ENCODE data around the gene MYO5C.
A peak's percentile ranks its signal among the peaks of the same experiment; 100 is the strongest.

MYO5C gene

GRCh38 chr15:52164631-52165265 is 130.9 kb downstream of the MYO5C start:
- DNase-seq = no peak

DNA sequence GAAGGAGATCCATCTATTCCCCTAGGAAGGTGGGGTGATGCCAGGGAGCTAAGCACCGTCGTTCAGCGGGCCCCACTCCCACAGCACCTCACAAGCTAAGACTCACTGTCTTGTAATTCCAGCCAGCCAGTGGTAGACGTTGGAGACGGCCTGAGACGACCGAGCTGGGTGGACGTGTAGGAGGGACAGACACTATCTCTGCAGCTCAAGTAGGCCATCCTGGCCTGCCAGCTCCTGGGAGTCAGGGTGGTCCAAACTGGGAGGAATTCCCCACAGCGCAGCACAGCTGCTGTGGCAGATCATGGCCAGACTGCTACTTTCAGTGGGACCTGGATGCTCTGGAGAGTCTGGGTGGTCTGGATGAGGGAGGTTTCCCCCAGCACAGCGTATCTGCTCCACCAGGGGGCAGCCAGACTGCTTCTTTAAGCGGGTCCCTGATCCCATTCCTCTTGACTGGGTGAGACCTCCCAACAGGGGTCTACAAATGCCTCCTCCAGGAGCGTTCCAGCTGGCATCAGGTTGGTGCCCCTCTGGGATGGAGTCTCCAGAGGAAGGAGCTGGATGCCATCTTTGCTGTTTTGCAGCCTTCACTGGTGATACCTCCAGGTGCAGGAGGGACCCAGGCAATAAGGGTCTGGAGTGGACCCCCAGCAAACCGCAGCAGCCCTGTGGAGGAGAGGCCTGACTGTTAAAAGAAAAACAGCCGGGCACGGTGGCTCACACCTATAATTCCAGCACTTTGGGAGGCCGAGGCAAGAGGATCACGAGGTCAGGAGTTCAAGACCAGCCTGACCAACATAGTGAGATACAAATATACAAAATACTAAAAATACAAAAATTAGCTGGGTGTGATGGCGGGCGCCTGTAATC is 132.0 kb downstream of the MYO5C start:
- peak; percentile 71 for DNase-seq

GRCh38 chr15:52162876-52163275 is 132.7 kb downstream of the MYO5C start:
- no peak for DNase-seq

DNA sequence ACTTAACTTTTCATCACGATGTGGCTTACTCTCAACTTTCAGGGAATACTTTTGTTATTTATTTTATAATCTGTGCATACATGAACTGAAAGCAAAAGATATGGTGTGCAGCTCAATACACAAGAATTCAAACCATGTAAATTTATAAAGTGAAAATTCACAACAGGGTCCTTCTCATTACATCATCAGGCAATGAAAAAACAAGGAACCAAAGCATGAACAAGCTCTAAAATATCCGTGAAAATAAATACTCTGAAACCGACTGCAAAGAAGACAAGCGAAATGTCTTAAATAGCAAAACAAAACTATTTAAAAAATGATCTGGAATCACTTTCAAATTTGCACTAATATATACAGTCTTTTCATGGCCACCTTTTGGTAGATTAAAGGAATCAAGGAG is 133.3 kb downstream of the MYO5C start:
- no peak for DNase-seq

DNA sequence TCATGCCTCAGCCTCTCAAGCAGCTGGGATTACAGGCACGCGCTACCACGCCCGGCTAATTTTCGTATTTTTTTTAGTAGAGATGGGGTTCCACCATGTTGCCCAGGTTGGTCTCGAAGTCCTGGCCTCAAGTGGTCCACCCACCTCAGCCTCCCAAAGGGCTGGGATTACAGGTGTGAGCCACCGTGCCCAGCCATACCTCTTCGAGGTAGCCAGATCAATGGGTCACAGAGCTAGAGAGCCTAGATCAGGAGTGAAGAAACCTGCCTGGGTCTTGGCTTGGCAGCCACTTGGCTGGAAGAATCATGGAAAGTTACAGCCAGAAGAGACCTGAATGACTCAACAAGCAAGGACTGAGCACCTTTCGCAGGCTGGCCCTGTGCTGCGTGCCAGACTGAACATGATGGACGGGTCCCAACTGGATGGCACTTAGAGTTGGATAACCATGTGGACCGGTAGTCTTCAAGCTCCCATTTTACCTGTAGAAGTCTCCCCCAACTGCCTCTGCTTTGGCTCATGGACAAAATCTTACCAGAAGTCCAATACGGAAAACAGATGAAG is 134.1 kb downstream of the MYO5C start:
- peak; percentile 33 for DNase-seq

DNA sequence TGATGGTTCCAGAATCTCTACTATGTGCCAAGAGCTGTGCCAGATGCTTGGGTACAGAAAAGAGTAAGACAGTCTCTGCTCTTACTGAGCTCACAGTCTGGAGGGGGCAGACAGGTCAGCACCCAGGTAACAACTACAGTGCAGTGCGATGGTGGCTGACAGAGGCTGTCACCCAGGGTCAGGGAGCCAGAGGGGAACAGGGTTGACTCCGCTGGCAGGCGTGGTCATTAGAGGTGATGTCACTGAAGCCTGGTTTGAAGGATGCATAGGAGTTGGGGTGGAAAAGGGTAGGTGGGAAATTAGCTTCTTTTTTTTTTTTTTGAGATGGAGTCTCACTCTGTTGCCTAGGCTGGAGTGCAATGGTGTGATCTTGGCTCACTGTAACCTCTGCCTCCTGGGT is 136.0 kb downstream of the MYO5C start:
- peak; percentile 35 for DNase-seq

DNA sequence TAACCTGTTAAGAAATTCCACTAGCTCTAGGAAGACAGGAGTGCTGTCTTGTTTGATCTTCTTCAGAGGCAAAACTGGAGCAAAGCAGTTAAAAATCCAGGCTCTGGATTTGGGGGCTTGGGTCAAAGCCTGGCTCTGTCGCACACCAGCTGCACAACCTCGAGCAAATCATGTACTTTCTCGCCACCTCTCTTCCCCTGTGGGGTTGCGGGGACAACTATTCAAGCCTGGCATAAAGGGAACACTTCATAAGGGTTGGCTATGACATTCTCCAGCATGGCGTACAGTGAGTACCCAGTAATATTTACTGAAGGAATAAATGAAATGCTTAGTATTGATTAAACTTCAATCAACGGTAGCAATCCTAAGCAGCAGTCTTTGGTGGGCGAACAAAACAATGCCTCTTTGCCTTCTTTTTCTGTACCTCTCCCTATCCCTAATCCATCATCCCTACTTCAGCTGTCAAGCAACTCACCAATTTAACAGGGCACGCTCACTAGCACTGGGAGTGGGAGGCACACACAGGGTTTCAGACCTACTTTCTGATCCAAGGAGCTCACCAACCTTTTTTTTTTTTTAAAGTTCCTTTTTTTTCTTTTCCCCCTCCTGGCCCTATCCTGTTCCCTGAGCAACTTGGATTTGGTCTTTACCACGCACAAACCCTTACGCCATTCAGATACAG is 137.4 kb downstream of the MYO5C start:
- DNase-seq = peak; percentile 22

GRCh38 chr15:52155878-52156277 is 139.7 kb downstream of the MYO5C start:
- no peak for DNase-seq

- DNase-seq = peak; percentile 37
These were observed 140.4 kb downstream of the MYO5C start for GRCh38 chr15:52154896-52155865.

DNA sequence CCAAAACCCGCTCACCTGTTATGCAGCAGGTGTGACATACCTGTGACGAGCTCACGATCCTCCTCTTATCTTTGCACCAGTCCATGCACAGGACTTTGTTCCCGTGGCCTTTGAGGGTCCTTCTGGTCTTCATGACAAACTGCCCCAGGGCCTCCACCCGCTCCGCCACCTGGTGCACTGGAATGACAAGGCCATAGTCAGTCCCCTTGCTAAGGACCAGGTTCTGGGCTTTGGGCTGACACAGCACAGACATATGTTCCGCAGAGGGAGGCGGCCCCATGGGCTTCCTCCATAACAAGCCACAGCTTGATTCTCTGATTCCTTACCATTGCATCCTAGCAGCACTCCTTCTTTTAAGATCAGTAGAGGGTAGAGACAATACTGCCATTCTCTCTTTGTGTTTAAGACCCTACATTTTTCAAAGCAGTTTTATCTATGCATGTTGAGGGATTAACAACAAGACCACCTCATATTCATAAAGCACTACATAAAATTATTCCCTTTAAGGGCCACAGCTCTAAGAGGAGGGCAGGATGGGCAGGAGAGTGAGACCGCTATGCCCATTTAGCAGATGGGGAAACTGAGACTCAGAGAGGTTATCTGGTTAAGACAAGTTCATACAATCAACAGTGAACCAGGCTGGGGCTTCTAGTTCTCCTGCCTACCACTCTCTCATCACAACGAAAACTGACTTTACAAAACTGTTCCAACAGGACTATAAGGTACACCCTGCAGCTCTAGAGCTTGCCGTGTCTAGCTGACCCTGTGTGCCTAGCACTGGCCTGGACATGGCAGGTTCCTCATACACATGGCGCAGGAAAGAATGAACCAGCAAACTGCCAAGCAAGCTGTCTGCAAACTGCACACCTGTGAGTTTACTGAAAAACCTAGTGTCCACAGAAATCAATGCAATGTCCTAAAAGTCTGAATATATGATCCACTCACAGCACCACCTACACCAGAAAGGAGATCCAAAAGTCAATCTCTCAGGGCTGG is 141.4 kb downstream of the MYO5C start:
- peak; percentile 41 for DNase-seq

DNA sequence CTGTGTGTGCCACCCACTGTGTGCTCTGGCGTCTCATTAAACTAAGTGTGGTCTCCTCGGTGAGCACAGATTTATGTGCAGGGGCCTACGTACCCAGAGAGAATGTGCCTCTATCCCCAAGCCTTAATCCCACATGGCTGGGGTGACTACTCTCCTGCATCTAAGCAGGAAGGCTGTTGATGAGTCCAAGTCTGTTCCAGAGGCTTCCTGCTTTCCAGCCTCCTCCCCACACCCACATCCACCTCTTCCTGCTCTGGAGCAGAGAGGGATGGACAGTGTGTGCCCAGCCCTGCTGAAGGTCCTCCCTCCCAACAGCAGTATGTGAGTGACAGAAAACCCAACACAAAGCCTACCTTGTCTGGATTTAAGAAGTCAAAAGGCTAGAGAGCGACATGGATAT is 144.3 kb downstream of the MYO5C start:
- DNase-seq = no peak

DNA sequence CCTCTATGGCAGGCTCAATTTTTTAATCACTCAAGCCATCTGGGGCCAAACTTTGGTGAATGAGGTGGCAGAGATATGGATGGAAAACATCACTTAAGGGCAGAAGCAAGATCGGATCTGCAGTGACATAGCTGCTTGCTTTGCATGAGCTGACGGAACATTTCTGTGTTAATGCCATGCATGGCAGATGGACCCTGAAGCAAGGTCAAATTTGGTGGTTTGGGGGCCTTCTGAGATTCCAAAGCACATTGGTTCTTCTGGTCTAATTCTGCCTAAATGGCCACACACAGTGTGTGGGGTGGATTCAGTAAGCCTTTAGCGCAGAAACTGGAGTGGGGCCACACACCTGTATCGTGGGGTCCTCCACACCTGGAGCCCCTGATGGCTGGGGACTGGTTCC is 144.7 kb downstream of the MYO5C start:
- DNase-seq = no peak

GRCh38 chr15:52150043-52150825 is 145.4 kb downstream of the MYO5C start:
- DNase-seq = no peak

GRCh38 chr15:52148403-52148802 is 147.2 kb downstream of the MYO5C start:
- DNase-seq = no peak

DNA sequence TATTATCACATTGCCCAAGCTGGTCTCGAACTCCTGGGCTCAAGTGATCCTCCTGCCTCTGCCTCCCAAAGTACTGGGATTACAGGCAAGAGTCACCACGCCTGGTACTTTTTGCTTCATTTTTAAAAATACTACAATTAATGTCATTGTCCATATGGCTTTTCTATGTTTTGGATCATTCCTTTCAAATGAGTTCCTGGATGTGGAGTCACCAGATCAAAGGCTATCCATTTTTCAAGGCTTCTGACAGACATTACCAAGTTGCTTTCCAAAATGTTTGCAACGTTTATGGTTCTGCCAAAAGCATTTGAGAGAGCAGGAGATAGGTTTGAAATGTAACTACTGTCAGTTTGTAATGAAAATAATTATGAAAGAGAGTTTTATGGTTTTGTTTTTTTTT is 148.8 kb downstream of the MYO5C start:
- DNase-seq = no peak

- DNase-seq = no peak
These were observed 149.3 kb downstream of the MYO5C start for GRCh38 chr15:52146261-52146660.

GRCh38 chr15:52144656-52145178 is 150.9 kb downstream of the MYO5C start:
- DNase-seq = peak; percentile 84

DNA sequence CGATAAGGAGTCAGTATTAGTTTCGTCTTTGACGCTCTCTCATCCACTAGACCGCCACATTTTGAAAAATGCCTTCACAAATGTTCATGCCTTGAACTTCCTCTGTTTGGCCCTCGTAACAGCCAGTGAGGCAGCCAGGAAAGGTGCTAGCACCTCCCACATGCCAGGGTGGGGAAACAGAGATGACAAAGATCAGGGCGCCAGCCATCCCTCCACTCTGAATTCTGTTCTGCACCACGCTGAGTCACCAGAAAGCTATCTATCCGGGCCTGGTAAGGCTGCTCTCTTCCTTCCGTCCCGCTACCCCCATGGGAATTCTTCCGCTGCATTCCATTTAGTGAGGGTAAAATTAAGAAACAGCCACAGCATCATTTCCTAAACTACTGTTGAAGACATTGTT is 151.7 kb downstream of the MYO5C start:
- peak; percentile 95 for DNase-seq
